Ovary (tissue), 9 donors: ENCODE data around the gene SCGB3A1. TPM values are rescaled to one million over a fixed set of nuclear protein-coding genes. Genes with fewer than 3 reads are reported as not detected.

Source experiments
- DNase-seq, 5 donors: peaks; one replicate each; pipeline ENCODE4 v3.0.0-alpha.2; 2019 to 2020
- H3K27ac ChIP-seq, 2 donors: fragments of 200-600 bp; one replicate each; pipeline versions ENCODE4 v1.5.1 to v1.8.0; 2019 to 2022
- H3K27me3 ChIP-seq: fragments of 200-600 bp; one replicate; pipeline ENCODE4 v1.8.0; 2022
- H3K36me3 ChIP-seq: fragments of 200-600 bp; sonication (generic); one replicate; pipeline ENCODE4 v1.5.1; 2019
- H3K4me1 ChIP-seq: one replicate; pipeline ENCODE4 v1.8.1; 2013; ENCODE audit warnings: mild to moderate bottlenecking, moderate library complexity; ENCODE audit not compliant: insufficient read depth
- H3K4me3 ChIP-seq: fragments of 200-600 bp; sonication (generic); one replicate; pipeline ENCODE4 v1.5.1; 2017
- H3K9me3 ChIP-seq, 2 donors: fragments of 200-600 bp in 1 of 2; sonication (generic) in 1 of 2; one replicate each; pipeline versions ENCODE4 v1.5.1 to v1.8.1; 2013 to 2019; ENCODE audit warnings: mild to moderate bottlenecking in 1 of 2, moderate library complexity in 1 of 2
- CTCF ChIP-seq, 3 donors: fragments of 450-650 bp in 2 of 3; fragments of 200-600 bp in 1 of 3; IDR thresholded peaks; one replicate each; pipeline versions ENCODE4 v1.5.1 to v1.8.0; 2016 to 2022; ENCODE audit warnings: antibody characterized with exemption in 3 of 3, mild to moderate bottlenecking in 1 of 3
- EP300 ChIP-seq: sonication (generic); formaldehyde crosslinking; IDR thresholded peaks from one replicate; pipeline ENCODE4 v1.6.1; 2017; ENCODE audit warnings: antibody characterized with exemption
- POLR2A ChIP-seq: fragments of 450-650 bp; IDR thresholded peaks from one replicate; pipeline ENCODE4 v1.6.1; 2017; ENCODE audit warnings: antibody characterized with exemption, mild to moderate bottlenecking, moderate library complexity
- WGBS, 3 donors: extraction: QIAGEN DNeasy Blood & Tissue Kit in 1 of 3; methylation state at CpG; one replicate each; pipeline versions ENCODE4 v1.1.5 to v1.1.7; 2013 to 2017; 5-methylcytosine and 5-hydroxymethylcytosine counted together
- intact Hi-C, 4 donors: fragments of 100-400 bp; cut with DNase I; formaldehyde crosslinking; loops; one replicate each; pipeline versions ENCODE4 v1.11.0 to v1.15.1; 2022 to 2023
- polyA plus RNA-seq, 2 donors: library from polyadenylated mRNA; stranded (reverse); fragments of 200-250 nt in 1 of 2; fragments of 350-450 nt in 1 of 2; fragmentation: Illumina TruSeq in 1 of 2; extraction: RNeasy Lipid Tissue Mini Kit (QIAGEN cat#74804) in 1 of 2; gene quantifications; one replicate each; pipeline ENCODE4 v1.2.3, GENCODE V29; 2013 to 2014
- total RNA-seq, 7 donors: library from RNA; depleted of rRNA in 2 of 7; stranded (reverse); fragments of >200 nt in 2 of 7; fragmentation: NEBNext Ultra II Directional in 3 of 7; extraction: Animal tissue kit (Norgen Biotek cat#: 25700) in 3 of 7; gene quantifications; one replicate each; pipeline versions ENCODE4 v1.1.0 to v1.2.4, GENCODE V29; 2016 to 2023
- donor health status: DM: no; HTN: no; CAD: no; lungs with moderate emphysema.
- donor health status: DM: no; HTN: no; CAD: no.
- donor health status: Bipolar disorder and iron deficiency.
- donor health status: DM: yes; HTN: yes; CAD: no.
- donor health status: DM: no; HTN: no; CAD: no.
- donor health status: DM: yes; HTN: yes; CAD: no.

Gene SCGB3A1
- total and polyA plus RNA-seq, 9 donors: 1.5 to 18.7 (median 2.7) TPM; not detected in 4

- intact Hi-C loops: loop anchor here in 1 of 4 donors (10.0 kb wide), 1 partner anchor 301 kb away; the partner anchor contains the start of gene ZFP62
- Histone ChIP-seq H3K36me3 (no peaks in the 10 kb centered on the region), H3K9me3 (no peaks in the 10 kb centered on the region), H3K27ac (no peak overlapping the region), H3K4me3 (no peak overlapping the region), H3K27me3 (no peaks in the 10 kb centered on the region), H3K4me1 (no peaks in the 10 kb centered on the region)
- DNase-seq: no peak
- no peak for TF ChIP-seq CTCF (IDR thresholded peaks at IDR 0.05)
- TF ChIP-seq EP300: no peak
- no peak for TF ChIP-seq POLR2A
- WGBS, 3 donors: 82 to 88% (median 85%) methylated on average over 3 of the region's 3 CpGs
These were observed 27.3 kb downstream of the SCGB3A1 start for GRCh38 chr5:180563994-180564393.

- H3K4me3 ChIP-seq: no peak overlapping the region
- H3K4me1 ChIP-seq: no peaks in the 10 kb centered on the region
- H3K36me3 ChIP-seq: no peaks in the 10 kb centered on the region
- no peak overlapping the region for H3K27ac ChIP-seq
- DNase-seq: no peak
- no peak for TF ChIP-seq EP300
- no peak for TF ChIP-seq POLR2A
- no peak for TF ChIP-seq CTCF (IDR thresholded peaks at IDR 0.05)
- intact Hi-C loops: no loop called here
- no peaks in the 10 kb centered on the region for H3K9me3 ChIP-seq
- WGBS, 3 donors: 95% methylated on average over 11 of the region's 11 CpGs
- H3K27me3 ChIP-seq: no peaks in the 10 kb centered on the region
These were observed 33.1 kb downstream of the SCGB3A1 start for GRCh38 chr5:180558232-180558631.

GRCh38 chr5:180557217-180557809 lies 34.0 kb downstream of the SCGB3A1 start:
- WGBS, 3 donors: 31 to 67% (median 38%) methylated on average over 2 of the region's 2 CpGs
- intact Hi-C loops: no loop called here
- TF ChIP-seq POLR2A (no peak), EP300 (no peak), CTCF (IDR thresholded peaks at IDR 0.05) (no peak)
- no peaks in the 10 kb centered on the region for H3K36me3 ChIP-seq
- no peaks in the 10 kb centered on the region for H3K4me1 ChIP-seq
- no peak overlapping the region for H3K4me3 ChIP-seq
- no peaks in the 10 kb centered on the region for H3K9me3 ChIP-seq
- no peaks in the 10 kb centered on the region for H3K27me3 ChIP-seq
- no peak for DNase-seq
- no peak overlapping the region for H3K27ac ChIP-seq

GRCh38 chr5:180555168-180555921 lies 36.0 kb downstream of the SCGB3A1 start:
- Histone ChIP-seq H3K36me3 (no peaks in the 10 kb centered on the region), H3K4me3 (no peak overlapping the region), H3K4me1 (no peaks in the 10 kb centered on the region), H3K27me3 (no peaks in the 10 kb centered on the region), H3K27ac (no peak overlapping the region), H3K9me3 (no peaks in the 10 kb centered on the region)
- no peak for TF ChIP-seq POLR2A
- TF ChIP-seq CTCF (IDR thresholded peaks at IDR 0.05): no peak
- TF ChIP-seq EP300: no peak
- WGBS, 3 donors: 71 to 85% (median 73%) methylated on average over 7 of the region's 7 CpGs
- no peak for DNase-seq
- intact Hi-C loops: no loop called here
